ENCODE data around the gene CEL. TPM values are rescaled to one million over a fixed set of nuclear protein-coding genes. Genes with fewer than 3 reads are reported as not detected.

The CEL gene
- total RNA-seq, 1 experiment from 2014 or later: 2.8 TPM

- no peak overlapping the region for H3K4me3 ChIP-seq (ENCODE audit: low read depth, low read length, poor library complexity, severe bottlenecking)
- DNase-seq (ENCODE audit: low spot score): no peak
- CTCF ChIA-PET: no interaction called here
- H3K9me3 ChIP-seq (ENCODE audit: low read depth, low read length, poor library complexity, severe bottlenecking): no peaks in the 10 kb centered on the region
- TF ChIP-seq EZH2 (IDR thresholded peaks at IDR 0.05; ENCODE audit: borderline replicate concordance, low read depth, low read length, poor library complexity, severe bottlenecking): no peak
- no peak for TF ChIP-seq CTCF (conservative IDR thresholded peaks at IDR 0.05; ENCODE audit: low read depth, low read length)
- POLR2A ChIA-PET (ENCODE audit: low non-redundant PET): interaction anchor here (0.7 kb wide), 1 partner anchor 234 kb away, joined by 3 read pairs; no protein-coding TSS in a partner anchor
- no TSS peak for BruUV-seq (replicated peaks)
- intact Hi-C loops (cut with micrococcal nuclease; ENCODE audit: unreplicated experiment): no loop called here
- no peaks in the 10 kb centered on the region for H3K4me1 ChIP-seq (ENCODE audit: insufficient read depth, low read length, poor library complexity, severe bottlenecking)
- H3K27ac ChIP-seq (ENCODE audit: low read depth, low read length, poor library complexity, severe bottlenecking): no peak overlapping the region
- H3K27me3 ChIP-seq (replicated peaks; ENCODE audit: insufficient read depth, low read depth, low read length, poor library complexity): no peaks in the 10 kb centered on the region
- H3K36me3 ChIP-seq (ENCODE audit: insufficient read depth, low read length, poor library complexity, severe bottlenecking): peaks cover 49% of the 10 kb centered on the region
Measured at GRCh38 chr9:133107961-133108793, 46.4 kb downstream of the CEL start.

DNA sequence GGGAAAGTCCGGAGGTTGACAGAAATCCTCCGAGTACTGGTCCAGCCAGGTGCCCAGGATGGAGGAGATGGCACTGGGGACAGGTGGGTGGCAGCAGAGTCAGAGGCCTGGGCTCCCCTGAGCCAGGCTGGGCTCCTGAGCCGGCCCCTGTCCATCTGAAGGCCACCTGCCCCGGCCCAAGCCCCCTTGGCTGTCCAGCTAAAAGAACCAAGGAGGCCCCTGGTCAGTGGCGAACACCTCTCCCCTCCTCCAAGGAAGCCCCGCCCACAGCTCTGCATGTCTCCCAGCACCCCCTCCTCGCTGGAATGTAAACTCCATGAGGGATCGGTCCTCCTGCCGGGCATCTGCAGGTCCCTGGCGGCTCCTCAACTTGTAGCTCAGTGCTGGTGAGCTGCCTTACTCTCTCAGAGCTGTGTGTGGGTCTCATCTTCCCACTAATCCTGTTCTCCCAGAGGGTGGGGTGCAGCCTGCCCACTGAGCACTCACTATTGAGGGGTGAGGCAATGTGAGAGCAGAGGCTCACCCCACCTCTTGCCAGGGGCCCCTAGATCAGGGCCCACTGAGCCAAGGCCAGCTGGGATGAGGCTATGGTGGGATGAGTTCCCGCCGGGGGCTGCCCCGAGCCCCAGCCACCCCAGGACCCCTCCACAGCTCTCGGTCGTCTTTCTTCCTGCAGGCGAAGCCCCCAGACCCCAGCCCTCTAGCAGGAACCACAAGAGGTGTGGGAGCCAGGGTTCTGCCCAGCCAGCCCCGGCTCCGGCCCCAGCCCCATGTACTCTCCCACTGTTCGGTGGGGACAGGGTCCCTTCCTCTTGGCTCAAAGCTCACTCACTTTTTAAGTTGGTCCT, 47.2 kb downstream of the CEL start:
- CTCF ChIA-PET: no interaction called here
- H3K36me3 ChIP-seq (ENCODE audit: insufficient read depth, low read length, poor library complexity, severe bottlenecking): peaks cover 43% of the 10 kb centered on the region

More for the DNA sequence above, 47.2 kb downstream of the CEL start:
- intact Hi-C loops (cut with micrococcal nuclease; ENCODE audit: unreplicated experiment): no loop called here
- no peak for TF ChIP-seq CTCF (conservative IDR thresholded peaks at IDR 0.05; ENCODE audit: low read depth, low read length)
- TF ChIP-seq EZH2 (IDR thresholded peaks at IDR 0.05; ENCODE audit: borderline replicate concordance, low read depth, low read length, poor library complexity, severe bottlenecking): no peak
- H3K4me1 ChIP-seq (ENCODE audit: insufficient read depth, low read length, poor library complexity, severe bottlenecking): peaks cover 6% of the 10 kb centered on the region
- BruUV-seq (replicated peaks): no TSS peak
- no peak overlapping the region for H3K27ac ChIP-seq (ENCODE audit: low read depth, low read length, poor library complexity, severe bottlenecking)
- no peaks in the 10 kb centered on the region for H3K9me3 ChIP-seq (ENCODE audit: low read depth, low read length, poor library complexity, severe bottlenecking)
- no peak overlapping the region for H3K4me3 ChIP-seq (ENCODE audit: low read depth, low read length, poor library complexity, severe bottlenecking)
- no peak for DNase-seq (ENCODE audit: low spot score)
- no peaks in the 10 kb centered on the region for H3K27me3 ChIP-seq (replicated peaks; ENCODE audit: insufficient read depth, low read depth, low read length, poor library complexity)
- POLR2A ChIA-PET (ENCODE audit: low non-redundant PET): interaction anchor here (0.7 kb wide), 1 partner anchor 234 kb away, joined by 3 read pairs; no protein-coding TSS in a partner anchor

All from A673 (cell line).